SJCRH30 (cell line): ENCODE measurements around the gene CDK14. TPM values are rescaled to one million over a fixed set of nuclear protein-coding genes. Genes with fewer than 3 reads are reported as not detected.
"Not testable (repeated sequence)": the region's sequence is repeated elsewhere in the genome, so short reads cannot be mapped to it uniquely, and the experiment has no call there.

Experiments used
- DNase-seq, 2 experiments: peaks; one replicate each; pipeline ENCODE4 v3.0.0-alpha.2; 2015 to 2020
- H3K27ac ChIP-seq: fragments of 250-450 bp; sonication (Bioruptor Pico); 2 replicates; pipeline ENCODE4 v1.5.1; 2020; ENCODE audit warnings: mild to moderate bottlenecking, moderate library complexity
- H3K27me3 ChIP-seq: fragments of 250-450 bp; sonication (Bioruptor Pico); 2 replicates; pipeline ENCODE4 v1.5.1; 2020; ENCODE audit warnings: mild to moderate bottlenecking, moderate library complexity
- H3K36me3 ChIP-seq: fragments of 250-450 bp; sonication (Bioruptor Pico); 2 replicates; pipeline ENCODE4 v1.5.1; 2020; ENCODE audit warnings: mild to moderate bottlenecking, moderate library complexity
- H3K4me1 ChIP-seq: fragments of 250-450 bp; sonication (Bioruptor Pico); 2 replicates; pipeline ENCODE4 v1.5.1; 2020; ENCODE audit warnings: mild to moderate bottlenecking, moderate library complexity
- H3K4me3 ChIP-seq: fragments of 250-450 bp; sonication (Bioruptor Pico); 2 replicates; pipeline ENCODE4 v1.5.1; 2020; ENCODE audit warnings: mild to moderate bottlenecking, moderate library complexity
- H3K9me3 ChIP-seq: fragments of 250-450 bp; sonication (Bioruptor Pico); replicated peaks from 2 replicates; pipeline ENCODE4 v1.5.1; 2020; ENCODE audit warnings: mild to moderate bottlenecking, moderate library complexity
- total RNA-seq: library from RNA; depleted of rRNA; stranded (reverse); fragments of >200 nt; shearing (Covaris generic); gene quantifications from 2 replicates; pipeline ENCODE4 v1.2.3, GENCODE V29; 2014

The CDK14 gene
- total RNA-seq, 1 experiment from 2014 or later = 78.2 TPM

DNA sequence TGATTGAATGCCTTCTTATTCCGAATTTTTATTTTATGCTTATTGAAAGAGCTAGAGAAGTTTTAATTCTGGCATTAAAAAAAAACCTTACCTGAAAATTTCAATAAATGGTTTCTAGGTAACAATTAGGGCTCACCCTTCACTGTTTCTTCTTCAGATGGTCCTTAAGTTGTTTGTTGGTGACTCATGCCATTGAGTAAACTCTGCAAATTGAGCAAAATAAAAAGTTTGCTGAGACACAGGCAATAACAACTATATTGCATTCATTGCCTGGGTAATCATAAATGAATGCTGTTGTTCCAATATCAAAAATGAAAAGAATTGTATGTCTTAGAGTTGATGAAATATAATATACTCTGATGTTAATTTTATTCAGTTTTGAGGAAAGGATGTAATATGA lies 300.3 kb downstream of the CDK14 start:
- Histone ChIP-seq H3K27ac (no peak overlapping the region), H3K4me3 (no peak overlapping the region), H3K36me3 (peaks cover 16% of the 10 kb centered on the region), H3K9me3 (no peaks in the 10 kb centered on the region), H3K27me3 (no peaks in the 10 kb centered on the region), H3K4me1 (no peaks in the 10 kb centered on the region)
- no peak for DNase-seq

DNA sequence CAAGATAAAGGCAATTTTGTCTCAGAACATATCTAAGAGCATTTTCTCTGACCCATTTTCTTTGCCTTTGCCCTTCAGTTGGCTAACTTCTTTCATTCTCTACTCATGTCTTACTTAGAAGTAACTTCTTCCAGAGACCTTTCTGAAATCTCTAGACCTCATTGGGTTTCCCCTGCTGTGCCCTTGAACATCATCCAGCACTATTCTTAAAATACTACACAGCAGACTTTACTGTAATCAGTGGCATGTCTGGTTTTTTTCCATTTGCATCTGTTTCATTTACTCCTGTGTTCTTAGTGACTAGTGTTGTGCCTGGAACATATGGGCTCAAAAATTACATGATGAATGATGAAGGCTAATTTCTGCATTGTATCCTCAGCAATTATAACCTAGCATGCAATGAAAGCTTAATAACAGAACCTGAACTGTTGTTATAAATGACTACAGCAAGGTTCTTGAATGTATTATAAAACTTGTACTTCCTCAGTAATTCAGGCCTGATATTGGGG lies 301.9 kb downstream of the CDK14 start:
- Histone ChIP-seq H3K27me3 (no peaks in the 10 kb centered on the region), H3K27ac (no peak overlapping the region), H3K4me1 (no peaks in the 10 kb centered on the region), H3K9me3 (no peaks in the 10 kb centered on the region), H3K36me3 (peaks cover 26% of the 10 kb centered on the region), H3K4me3 (no peak overlapping the region)
- DNase-seq = no peak

DNA sequence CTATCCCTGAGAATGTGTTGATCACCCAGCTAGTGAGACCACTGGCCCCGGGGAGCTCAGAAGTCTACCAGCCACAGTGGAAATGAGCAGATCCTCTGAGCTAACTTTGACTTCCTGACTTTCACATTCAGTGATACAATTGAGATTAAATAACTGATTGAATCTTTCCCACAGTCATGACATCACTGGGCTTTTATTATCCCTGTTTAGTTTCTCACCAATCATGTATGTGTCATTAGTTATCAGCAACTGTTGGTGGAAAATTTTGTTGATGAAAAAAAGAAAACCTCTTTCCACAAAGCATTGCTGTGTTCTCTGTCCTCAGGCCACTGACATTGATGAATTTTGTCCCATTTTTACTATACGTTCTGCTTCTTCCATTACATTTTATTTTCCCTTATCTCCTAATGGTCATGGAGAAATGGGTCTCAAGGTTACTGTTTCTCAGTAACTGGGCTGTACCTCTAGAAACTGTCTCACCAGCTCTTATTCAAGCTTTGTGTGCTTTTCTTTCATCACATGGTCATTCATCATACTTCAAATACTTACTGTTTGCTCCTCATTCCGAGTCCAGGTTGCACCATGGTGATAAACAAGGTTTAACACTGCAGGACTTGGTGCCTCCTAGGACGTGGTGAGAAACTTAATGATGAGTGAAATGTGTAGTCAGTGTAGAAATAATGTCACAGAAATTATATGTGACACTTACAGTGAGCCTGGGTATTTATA lies 304.7 kb downstream of the CDK14 start:
- no peak for DNase-seq
- Histone ChIP-seq H3K9me3 (no peaks in the 10 kb centered on the region), H3K27ac (no peak overlapping the region), H3K36me3 (peaks cover 24% of the 10 kb centered on the region), H3K27me3 (no peaks in the 10 kb centered on the region), H3K4me1 (no peaks in the 10 kb centered on the region), H3K4me3 (no peak overlapping the region)

DNA sequence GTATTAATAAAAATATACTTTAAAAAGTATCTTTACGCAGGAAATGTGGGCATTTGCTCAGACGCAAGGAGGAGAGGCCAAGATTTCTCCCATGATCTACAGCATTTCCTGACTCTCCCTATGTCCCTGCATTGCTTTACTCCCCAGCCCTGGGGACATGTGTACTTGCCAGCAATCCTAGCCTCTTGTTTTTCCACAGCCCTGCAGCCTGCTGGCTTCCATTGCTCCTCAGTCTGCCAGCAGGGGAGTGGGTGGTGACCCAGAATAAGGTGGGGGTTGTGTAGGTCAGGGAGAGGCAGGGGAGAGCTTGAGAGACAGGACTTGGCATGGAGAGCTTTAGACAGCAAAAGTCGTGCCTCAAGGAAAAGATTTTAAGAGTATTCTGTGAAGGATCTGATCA lies 307.7 kb downstream of the CDK14 start:
- Histone ChIP-seq H3K4me1 (no peaks in the 10 kb centered on the region), H3K27me3 (no peaks in the 10 kb centered on the region), H3K4me3 (no peak overlapping the region), H3K27ac (no peak overlapping the region), H3K9me3 (no peaks in the 10 kb centered on the region), H3K36me3 (peaks cover 36% of the 10 kb centered on the region)
- DNase-seq = no peak

DNA sequence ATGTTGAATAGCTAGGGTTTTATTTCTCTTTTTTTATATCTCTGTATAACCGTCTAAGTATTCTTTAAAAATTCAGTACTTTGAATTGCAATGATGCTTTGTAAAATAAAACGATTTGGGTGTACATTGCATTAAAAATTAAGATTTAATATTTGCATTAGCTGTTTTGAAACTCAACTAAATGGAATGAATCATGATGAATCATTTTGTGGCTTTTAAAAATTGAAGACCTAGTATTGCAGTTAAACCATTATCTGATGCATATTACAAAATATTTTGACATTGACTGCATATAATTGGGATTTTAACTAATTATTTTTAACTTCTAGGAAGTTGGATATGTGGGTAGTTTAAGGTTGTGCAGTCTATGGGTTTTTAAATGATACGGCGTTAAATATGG lies 314.0 kb downstream of the CDK14 start:
- H3K4me1 ChIP-seq = no peaks in the 10 kb centered on the region
- H3K9me3 ChIP-seq = no peaks in the 10 kb centered on the region
- no peaks in the 10 kb centered on the region for H3K27me3 ChIP-seq
- no peak overlapping the region for H3K27ac ChIP-seq
- H3K36me3 ChIP-seq = peaks cover 20% of the 10 kb centered on the region; the same call in 1 of the 2 replicates
- no peak overlapping the region for H3K4me3 ChIP-seq
- DNase-seq = no peak

DNA sequence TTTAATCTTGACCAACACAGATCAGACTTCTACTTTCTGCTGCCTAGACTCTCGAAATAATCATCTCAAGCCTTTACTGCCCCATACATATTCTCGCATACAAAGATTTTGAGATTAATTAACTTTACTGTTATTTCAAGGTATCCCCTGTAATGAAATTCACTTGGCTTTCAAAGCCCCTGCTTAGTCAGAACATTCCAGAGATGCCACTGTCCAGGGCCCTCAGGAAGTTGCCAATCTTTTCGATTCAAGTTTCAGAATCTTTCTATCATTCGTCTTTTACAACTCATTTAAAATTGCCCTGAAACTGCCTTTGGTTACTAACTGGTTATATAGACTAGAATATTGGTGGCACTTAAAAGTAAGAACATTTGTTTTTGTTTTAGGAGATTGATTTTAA lies 320.2 kb downstream of the CDK14 start:
- no peak for DNase-seq

DNA sequence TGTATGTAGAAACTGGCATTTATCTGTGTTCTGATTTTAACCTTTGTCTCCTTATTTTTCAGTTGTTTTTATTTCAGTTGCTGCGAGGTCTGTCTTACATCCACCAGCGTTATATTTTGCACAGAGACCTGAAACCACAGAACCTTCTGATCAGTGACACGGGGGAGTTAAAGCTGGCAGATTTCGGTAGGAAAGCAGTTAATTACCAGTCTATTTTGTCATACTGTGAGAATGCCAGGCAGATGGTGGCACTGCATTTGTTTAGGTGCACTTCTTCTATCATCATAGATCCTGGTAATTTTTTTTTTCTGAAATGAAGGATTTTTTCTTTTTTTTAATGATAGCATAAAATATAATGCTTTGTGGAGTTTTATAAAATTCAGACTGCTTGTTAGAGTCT lies 321.4 kb downstream of the CDK14 start:
- DNase-seq = no peak
- H3K36me3 ChIP-seq = peaks cover 16% of the 10 kb centered on the region
- H3K4me1 ChIP-seq = no peaks in the 10 kb centered on the region
- no peak overlapping the region for H3K4me3 ChIP-seq
- no peak overlapping the region for H3K27ac ChIP-seq
- H3K27me3 ChIP-seq = no peaks in the 10 kb centered on the region
- H3K9me3 ChIP-seq = no peaks in the 10 kb centered on the region

More for the DNA sequence above, 320.2 kb downstream of the CDK14 start:
- H3K4me3 ChIP-seq = no peak overlapping the region
- H3K27ac ChIP-seq = no peak overlapping the region
- no peaks in the 10 kb centered on the region for H3K4me1 ChIP-seq
- no peaks in the 10 kb centered on the region for H3K27me3 ChIP-seq
- H3K9me3 ChIP-seq = no peaks in the 10 kb centered on the region
- peaks cover 11% of the 10 kb centered on the region for H3K36me3 ChIP-seq

DNA sequence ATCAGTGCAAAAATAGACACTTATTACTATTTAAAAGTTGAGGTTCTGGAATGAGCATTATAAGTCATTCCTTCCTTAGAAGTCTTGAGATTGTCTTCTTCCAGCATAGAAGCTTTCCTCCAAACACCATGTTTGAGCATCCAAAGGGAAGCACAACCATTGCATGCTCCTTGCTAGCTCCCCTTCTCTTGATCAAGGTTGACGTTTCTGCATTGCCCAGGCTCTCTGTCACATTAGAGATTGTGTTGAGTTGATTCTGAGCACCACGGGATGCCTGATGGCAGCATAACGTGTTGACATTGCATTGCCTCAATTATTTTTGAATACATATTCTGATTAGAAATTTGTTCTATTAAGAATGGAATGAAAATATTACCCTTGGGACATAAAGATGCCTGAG lies 322.2 kb downstream of the CDK14 start:
- Histone ChIP-seq H3K27ac (no peak overlapping the region), H3K36me3 (peaks cover 16% of the 10 kb centered on the region), H3K4me1 (no peaks in the 10 kb centered on the region), H3K4me3 (no peak overlapping the region), H3K9me3 (no peaks in the 10 kb centered on the region), H3K27me3 (no peaks in the 10 kb centered on the region)
- no peak for DNase-seq

DNA sequence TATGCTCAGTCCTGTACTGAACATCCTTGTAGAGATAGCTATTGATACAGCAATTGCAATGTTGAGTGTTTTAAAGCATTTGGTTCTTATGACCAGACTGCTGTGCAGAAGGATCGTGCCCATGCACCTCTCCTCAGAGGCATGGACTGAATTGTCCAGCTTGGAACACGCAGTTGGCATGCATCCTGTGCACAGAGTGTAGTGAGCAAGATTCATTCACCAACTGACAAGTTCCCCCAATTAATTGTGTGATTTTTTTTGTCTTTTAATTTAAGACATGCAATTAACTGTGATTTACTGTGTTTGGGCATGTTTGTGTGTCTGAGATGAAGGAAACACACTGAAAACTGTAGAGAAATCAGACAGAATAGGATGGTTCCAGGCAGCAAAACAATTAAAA lies 323.7 kb downstream of the CDK14 start:
- H3K4me3 ChIP-seq = no peak overlapping the region
- H3K36me3 ChIP-seq = peaks cover 16% of the 10 kb centered on the region
- no peak for DNase-seq
- no peaks in the 10 kb centered on the region for H3K27me3 ChIP-seq
- no peaks in the 10 kb centered on the region for H3K9me3 ChIP-seq
- no peaks in the 10 kb centered on the region for H3K4me1 ChIP-seq
- no peak overlapping the region for H3K27ac ChIP-seq

DNA sequence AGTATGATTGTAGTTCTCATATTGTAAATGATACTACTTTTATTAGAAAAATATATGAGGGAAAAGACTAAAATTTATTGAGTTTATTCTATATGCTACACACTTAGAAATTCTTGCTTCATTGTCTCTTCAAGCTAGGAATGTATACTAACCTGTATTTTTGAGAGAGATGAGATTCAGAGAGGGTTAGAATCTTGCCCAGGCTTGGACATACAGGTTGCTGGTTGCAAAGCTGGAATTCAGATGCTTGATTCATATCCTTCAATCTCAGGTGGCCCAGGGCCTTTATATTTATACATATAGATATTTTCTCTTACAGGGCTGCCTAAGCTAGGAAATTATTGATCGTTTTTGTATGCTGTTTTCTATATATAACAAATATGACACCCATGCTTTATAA lies 324.2 kb downstream of the CDK14 start:
- no peaks in the 10 kb centered on the region for H3K27me3 ChIP-seq
- no peak overlapping the region for H3K4me3 ChIP-seq
- DNase-seq = no peak
- H3K4me1 ChIP-seq = no peaks in the 10 kb centered on the region
- no peaks in the 10 kb centered on the region for H3K9me3 ChIP-seq
- no peak overlapping the region for H3K27ac ChIP-seq
- peaks cover 16% of the 10 kb centered on the region for H3K36me3 ChIP-seq

DNA sequence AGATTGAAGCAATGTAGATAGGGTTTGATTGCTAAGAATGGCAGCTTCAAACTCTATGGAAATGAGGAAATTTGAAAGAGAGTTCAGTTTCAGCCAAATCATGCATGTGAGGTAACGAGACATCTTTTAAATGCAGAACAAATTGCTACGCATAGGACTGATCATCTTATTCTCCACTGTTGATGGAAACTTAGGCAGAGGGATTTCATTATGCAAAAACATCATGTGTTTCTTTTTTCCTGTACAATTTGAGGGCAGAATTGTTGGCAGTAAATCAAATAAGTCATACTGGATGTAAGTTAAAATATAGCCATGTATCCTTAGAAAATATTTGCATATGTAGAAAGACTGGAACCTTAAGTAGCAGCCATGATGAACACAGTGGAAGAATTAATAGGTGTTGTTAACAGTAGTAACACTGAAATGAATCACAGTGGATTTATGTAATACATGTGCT lies 327.4 kb downstream of the CDK14 start:
- Histone ChIP-seq H3K9me3 (no peaks in the 10 kb centered on the region), H3K4me3 (no peak overlapping the region), H3K36me3 (peaks cover 10% of the 10 kb centered on the region), H3K27ac (no peak overlapping the region), H3K4me1 (no peaks in the 10 kb centered on the region), H3K27me3 (no peaks in the 10 kb centered on the region)
- no peak for DNase-seq

DNA sequence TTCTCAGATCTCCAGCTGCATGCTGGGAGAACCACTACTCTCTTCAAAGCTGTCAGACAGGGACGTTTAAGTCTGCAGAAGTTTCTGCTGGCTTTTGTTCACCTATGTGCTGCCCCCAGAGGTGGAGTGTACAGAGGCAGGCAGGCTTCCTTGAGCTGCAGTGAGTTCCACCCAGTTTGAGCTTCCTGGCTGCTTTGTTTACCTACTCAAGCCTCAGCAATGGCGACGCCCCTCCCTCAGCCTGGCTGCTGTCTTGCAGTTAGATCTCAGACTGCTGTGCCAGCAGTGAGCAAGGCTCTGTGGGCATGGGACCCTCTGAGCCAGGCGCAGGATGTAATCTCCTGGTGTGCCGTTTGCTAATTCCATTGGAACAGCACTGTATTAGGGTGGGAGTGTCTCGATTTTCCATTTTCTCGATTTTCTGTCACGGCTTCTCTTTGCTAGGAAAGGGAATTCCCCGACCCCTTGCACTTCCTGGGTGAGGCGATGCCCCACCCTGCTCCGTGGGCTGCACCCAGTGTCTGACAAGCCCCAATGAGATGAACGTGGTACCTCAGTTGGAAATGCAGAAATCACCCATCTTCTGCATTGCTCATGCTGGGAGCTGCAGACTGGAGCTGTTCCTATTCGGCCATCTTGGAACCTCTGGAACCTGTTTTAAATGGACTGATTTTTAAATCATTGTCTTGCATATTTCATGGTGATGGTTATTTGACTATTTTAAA lies 332.7 kb downstream of the CDK14 start:
- H3K27ac ChIP-seq, H3K4me1 ChIP-seq, H3K36me3 ChIP-seq, DNase-seq, H3K9me3 ChIP-seq, H3K4me3 ChIP-seq, H3K27me3 ChIP-seq: not testable (repeated sequence)

DNA sequence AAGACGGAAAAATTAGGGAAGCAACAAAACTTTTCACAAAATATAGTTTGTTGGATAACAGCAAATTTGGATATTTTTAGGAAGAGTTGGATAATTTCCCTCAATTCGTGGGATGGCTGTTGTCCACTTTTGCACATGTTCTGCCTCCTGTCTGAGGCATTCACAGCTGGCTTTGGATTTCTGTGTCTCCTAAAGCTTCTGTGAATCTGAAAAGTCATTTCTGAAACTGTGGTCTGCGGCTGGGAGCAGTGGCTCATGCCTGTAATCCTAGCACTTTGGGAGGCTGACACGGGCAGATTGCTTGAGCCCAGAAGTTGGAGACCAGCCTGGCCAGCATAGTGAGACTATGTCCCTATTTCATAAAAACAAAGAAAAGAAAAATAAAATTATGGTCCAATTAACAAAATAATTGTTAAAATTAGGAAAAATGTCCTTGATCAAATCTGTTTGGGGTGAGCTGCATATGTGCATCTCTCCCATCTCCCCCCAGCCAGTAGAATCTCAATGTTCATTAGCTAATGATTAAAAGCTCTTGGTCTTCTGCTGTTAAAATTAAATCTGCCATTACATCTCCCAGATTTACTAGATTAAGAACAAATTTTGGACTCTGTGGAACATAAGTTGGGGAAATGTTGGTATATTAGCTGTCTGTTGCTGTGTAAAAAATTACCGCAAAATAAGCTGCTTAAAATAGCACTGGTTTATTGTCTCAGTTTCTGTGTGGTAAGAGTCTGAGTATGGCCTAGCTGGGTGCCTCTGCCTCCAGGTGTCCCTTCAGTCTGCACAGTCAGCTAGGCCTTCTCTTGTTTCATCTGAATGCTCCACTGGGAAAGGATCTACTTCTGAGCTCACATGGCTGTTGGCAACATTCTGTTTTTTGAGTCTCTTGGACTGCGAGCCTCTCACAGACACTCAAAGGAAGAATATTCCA lies 336.1 kb downstream of the CDK14 start:
- DNase-seq = peak; percentile 31 to 61
- H3K9me3 ChIP-seq = 0 out of 2 replicates have a peak, but pooled peaks cover 3% of the 10 kb centered on the region
- H3K4me1 ChIP-seq = 0 out of 2 replicates have a peak, but pooled peaks cover 3% of the 10 kb centered on the region
- H3K27me3 ChIP-seq = no peaks in the 10 kb centered on the region
- peak overlapping the region; percentile 5; the same call in 1 of the 2 replicates for H3K27ac ChIP-seq
- peaks cover 8% of the 10 kb centered on the region for H3K36me3 ChIP-seq
- no peak overlapping the region for H3K4me3 ChIP-seq

DNA sequence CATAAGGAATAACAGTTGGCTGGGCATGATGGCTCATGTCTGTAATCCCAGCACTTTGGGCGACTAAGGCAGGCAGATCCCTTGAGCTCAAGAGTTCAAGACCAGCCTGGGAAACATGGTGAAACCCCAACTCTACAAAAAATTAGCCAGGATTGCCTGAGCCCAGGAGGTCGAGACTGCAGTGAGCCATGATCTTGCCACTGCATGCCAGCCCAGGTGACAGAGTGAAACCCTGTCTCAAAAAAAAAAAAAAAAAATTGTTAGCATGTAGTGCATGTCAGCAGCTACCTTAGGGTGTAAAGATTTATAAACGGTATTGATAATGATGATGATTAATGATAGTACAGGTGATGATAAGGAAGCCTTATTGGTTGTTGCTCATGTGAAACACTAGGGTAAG lies 336.9 kb downstream of the CDK14 start:
- Histone ChIP-seq H3K4me3 (no peak overlapping the region), H3K36me3 (peaks cover 12% of the 10 kb centered on the region)

More for the DNA sequence above, 336.9 kb downstream of the CDK14 start:
- H3K4me1 ChIP-seq = 0 out of 2 replicates have a peak, but pooled peaks cover 3% of the 10 kb centered on the region
- H3K9me3 ChIP-seq = peaks cover 11% of the 10 kb centered on the region; the same call in 1 of the 2 replicates
- DNase-seq = no peak
- H3K27ac ChIP-seq = no peak overlapping the region
- H3K27me3 ChIP-seq = no peaks in the 10 kb centered on the region
